ENCODE measurements around the gene ACAD9. TPM values are rescaled to one million over a fixed set of nuclear protein-coding genes. Genes with fewer than 3 reads are reported as not detected.

Gene ACAD9
- total RNA-seq, 1 donor from 2014 or later = 46.5 TPM

DNA sequence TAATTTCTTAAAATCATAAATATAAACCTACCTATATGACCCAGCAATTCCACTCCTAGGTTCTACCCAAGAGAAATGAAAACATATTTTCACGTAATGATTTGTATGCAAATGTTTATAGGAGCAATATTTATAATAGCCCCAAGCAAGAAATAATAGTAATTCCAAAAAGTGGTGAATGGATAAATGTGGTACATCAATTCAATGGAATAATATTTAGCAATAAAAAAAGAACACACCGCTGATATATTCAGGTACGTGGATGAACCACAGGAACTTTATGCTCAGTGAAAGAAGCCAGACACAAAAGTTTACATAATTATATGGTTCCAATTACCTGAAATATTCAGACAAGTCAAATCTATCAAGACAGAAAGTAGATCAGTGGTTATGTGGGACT, 49.9 kb downstream of the ACAD9 start:
- Mint-ChIP-seq H3K4me3 (ENCODE audit: unreplicated experiment) (no peak overlapping the region), H3K27me3 (ENCODE audit: unreplicated experiment) (peaks cover 10% of the 10 kb centered on the region), H3K36me3 (ENCODE audit: low read depth, unreplicated experiment) (peaks cover 11% of the 10 kb centered on the region), H3K27ac (ENCODE audit: unreplicated experiment) (no peak overlapping the region), H3K4me1 (ENCODE audit: unreplicated experiment) (no peaks in the 10 kb centered on the region), H3K9me3 (ENCODE audit: unreplicated experiment) (peaks cover 14% of the 10 kb centered on the region)
- TF ChIP-seq, protein P1, sequence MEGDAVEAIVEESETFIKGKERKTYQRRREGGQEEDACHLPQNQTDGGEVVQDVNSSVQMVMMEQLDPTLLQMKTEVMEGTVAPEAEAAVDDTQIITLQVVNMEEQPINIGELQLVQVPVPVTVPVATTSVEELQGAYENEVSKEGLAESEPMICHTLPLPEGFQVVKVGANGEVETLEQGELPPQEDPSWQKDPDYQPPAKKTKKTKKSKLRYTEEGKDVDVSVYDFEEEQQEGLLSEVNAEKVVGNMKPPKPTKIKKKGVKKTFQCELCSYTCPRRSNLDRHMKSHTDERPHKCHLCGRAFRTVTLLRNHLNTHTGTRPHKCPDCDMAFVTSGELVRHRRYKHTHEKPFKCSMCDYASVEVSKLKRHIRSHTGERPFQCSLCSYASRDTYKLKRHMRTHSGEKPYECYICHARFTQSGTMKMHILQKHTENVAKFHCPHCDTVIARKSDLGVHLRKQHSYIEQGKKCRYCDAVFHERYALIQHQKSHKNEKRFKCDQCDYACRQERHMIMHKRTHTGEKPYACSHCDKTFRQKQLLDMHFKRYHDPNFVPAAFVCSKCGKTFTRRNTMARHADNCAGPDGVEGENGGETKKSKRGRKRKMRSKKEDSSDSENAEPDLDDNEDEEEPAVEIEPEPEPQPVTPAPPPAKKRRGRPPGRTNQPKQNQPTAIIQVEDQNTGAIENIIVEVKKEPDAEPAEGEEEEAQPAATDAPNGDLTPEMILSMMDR (IDR thresholded peaks at IDR 0.05; ENCODE audit: unreplicated experiment) = no peak
- DNase-seq (ENCODE audit: low spot score) = no peak

DNA sequence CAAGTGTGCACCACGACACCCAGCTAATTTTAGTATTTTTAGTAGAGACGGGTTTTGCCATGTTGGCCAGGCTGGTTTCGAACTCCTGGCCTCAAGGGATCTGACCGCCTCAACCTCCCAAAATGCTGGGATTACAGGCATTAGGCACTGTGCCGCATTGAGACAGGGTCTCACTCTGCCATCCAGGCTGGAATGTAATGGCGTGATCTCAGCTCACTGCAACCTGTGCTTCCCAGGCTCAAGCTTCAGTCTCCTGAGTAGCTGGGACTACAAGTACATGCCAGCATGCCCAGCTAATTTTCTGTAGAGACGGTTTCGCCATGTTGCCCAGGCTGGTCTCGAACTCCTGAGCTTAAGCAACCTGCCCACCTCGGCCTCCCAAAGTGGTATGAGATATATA, 51.6 kb downstream of the ACAD9 start:
- no peaks in the 10 kb centered on the region for H3K36me3 Mint-ChIP-seq (ENCODE audit: low read depth, unreplicated experiment)
- H3K27ac Mint-ChIP-seq (ENCODE audit: unreplicated experiment) = no peak overlapping the region
- peaks cover 5% of the 10 kb centered on the region for H3K9me3 Mint-ChIP-seq (ENCODE audit: unreplicated experiment)
- DNase-seq (ENCODE audit: low spot score) = no peak
- no peak overlapping the region for H3K4me3 Mint-ChIP-seq (ENCODE audit: unreplicated experiment)
- TF ChIP-seq, protein P1 (IDR thresholded peaks at IDR 0.05; ENCODE audit: unreplicated experiment) = no peak
- peaks cover 4% of the 10 kb centered on the region for H3K27me3 Mint-ChIP-seq (ENCODE audit: unreplicated experiment)
- no peaks in the 10 kb centered on the region for H3K4me1 Mint-ChIP-seq (ENCODE audit: unreplicated experiment)

DNA sequence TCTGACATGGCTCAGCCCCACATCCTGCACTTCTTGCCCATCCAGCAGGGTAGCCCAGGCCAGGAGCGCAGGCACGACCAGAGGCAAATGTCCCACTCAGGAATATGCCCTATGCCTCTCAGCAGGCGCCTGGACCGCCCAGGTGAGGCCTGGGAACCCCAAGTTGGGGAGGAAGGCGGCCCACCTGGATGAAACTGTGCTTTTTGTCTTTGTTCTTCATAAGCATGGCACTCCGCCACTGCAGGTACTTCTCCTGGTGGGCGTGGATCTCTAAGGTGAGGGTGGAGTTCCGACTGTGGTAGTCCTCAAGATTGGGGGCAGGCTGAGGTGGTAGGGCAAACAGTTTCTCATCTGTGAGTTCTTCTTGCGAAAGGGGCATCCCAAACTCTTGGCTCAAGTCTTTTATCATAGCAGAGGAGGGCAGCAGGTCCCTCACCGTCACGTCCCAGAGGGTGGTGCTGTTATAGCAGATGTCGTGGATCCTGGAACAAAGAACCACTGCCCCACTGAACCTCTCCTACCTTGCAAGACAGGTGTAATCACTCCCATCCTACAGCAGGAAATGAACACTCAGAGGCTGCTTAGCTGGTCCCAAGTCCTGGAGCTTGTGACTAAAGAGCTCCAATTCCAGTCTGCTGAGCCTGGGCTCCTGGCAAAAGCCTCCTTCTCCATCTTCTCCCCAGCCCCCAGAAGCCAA, 53.2 kb downstream of the ACAD9 start:
- Mint-ChIP-seq H3K9me3 (ENCODE audit: unreplicated experiment) (no peaks in the 10 kb centered on the region), H3K36me3 (ENCODE audit: low read depth, unreplicated experiment) (no peaks in the 10 kb centered on the region), H3K27ac (ENCODE audit: unreplicated experiment) (no peak overlapping the region), H3K27me3 (ENCODE audit: unreplicated experiment) (peaks cover 5% of the 10 kb centered on the region), H3K4me3 (ENCODE audit: unreplicated experiment) (no peak overlapping the region), H3K4me1 (ENCODE audit: unreplicated experiment) (no peaks in the 10 kb centered on the region)
- TF ChIP-seq, protein P1 (IDR thresholded peaks at IDR 0.05; ENCODE audit: unreplicated experiment) = no peak
- no peak for DNase-seq (ENCODE audit: low spot score)

DNA sequence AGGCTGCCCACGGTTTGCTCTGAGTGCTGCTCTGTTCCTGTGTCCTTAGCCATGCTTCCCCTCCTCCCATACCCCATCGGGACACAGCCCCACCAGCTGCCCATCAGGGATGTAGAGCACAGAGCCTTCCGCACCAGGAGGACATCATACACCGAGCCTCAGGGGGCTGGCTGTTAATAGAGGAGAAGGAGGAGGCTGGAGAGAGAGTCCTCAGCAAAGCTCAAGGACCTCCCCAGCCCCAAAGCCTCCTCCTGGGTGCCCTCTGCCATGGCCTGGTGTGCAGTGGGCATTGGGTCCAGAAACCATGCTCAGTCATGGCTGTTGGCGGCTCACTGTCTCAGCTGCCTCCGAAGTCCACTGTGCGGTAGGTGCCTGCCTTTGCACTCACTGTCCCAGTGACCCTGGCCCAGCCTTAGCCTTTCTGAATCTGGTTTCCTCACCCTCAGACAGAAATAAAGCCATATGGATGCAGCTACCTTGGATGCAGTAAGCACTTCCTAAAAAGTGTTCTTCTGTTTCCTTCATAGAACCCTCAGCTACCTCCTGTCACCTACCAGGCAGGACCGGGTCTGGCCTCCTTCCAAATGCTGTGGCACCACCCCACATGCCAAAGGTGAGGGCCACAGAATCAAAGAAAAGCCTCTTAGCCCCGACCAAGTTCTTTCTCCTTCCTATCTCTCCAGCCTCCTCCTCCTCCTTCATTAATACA, 53.9 kb downstream of the ACAD9 start:
- TF ChIP-seq, protein P1 (IDR thresholded peaks at IDR 0.05; ENCODE audit: unreplicated experiment) = no peak
- Mint-ChIP-seq H3K4me1 (ENCODE audit: unreplicated experiment) (no peaks in the 10 kb centered on the region), H3K36me3 (ENCODE audit: low read depth, unreplicated experiment) (no peaks in the 10 kb centered on the region), H3K4me3 (ENCODE audit: unreplicated experiment) (no peak overlapping the region), H3K9me3 (ENCODE audit: unreplicated experiment) (no peaks in the 10 kb centered on the region), H3K27me3 (ENCODE audit: unreplicated experiment) (peaks cover 5% of the 10 kb centered on the region), H3K27ac (ENCODE audit: unreplicated experiment) (no peak overlapping the region)
- DNase-seq (ENCODE audit: low spot score) = no peak

DNA sequence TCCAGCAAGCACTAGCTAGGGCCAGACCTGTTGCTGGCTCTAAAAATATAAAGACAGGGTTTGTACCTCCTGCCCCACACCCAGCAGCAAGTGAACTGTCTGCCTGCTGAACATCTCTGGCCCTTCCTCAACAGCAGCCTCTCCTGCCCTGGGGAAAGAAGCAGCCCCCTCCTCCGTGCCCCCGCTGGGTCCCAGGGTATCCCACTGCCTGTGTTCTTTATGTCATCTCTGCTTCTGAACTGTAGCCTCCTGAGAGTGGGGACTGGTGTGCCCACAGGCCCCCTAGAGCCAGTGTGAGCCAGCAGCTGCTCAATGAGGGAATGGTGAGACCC, 54.5 kb downstream of the ACAD9 start:
- TF ChIP-seq, protein P1 (IDR thresholded peaks at IDR 0.05; ENCODE audit: unreplicated experiment) = no peak
- H3K36me3 Mint-ChIP-seq (ENCODE audit: low read depth, unreplicated experiment) = no peaks in the 10 kb centered on the region

More for the DNA sequence above, 54.5 kb downstream of the ACAD9 start:
- Mint-ChIP-seq H3K9me3 (ENCODE audit: unreplicated experiment) (no peaks in the 10 kb centered on the region), H3K27ac (ENCODE audit: unreplicated experiment) (no peak overlapping the region), H3K4me1 (ENCODE audit: unreplicated experiment) (no peaks in the 10 kb centered on the region), H3K27me3 (ENCODE audit: unreplicated experiment) (peaks cover 5% of the 10 kb centered on the region), H3K4me3 (ENCODE audit: unreplicated experiment) (no peak overlapping the region)
- DNase-seq (ENCODE audit: low spot score) = no peak

Measured in endothelial cell (in vitro differentiated cells).